ENCODE measurements around the gene NEDD9.

The NEDD9 gene

GRCh38 chr6:11177271-11177670 lies 55.2 kb downstream of the NEDD9 start:
- Histone ChIP-seq H4K8ac (ENCODE audit: low read depth, low read length) (no peak overlapping the region), H3K23ac (ENCODE audit: low read length) (no peak overlapping the region), H2BK5ac (ENCODE audit: low read length) (no peak overlapping the region), H3K27ac (ENCODE audit: low read depth, low read length) (no peak overlapping the region), H3K4me2 (ENCODE audit: low read length) (no peak overlapping the region), H3K79me1 (ENCODE audit: low read length) (no peaks in the 10 kb centered on the region), H2BK120ac (ENCODE audit: low read depth, low read length) (no peak overlapping the region), H3K18ac (ENCODE audit: low read length) (no peak overlapping the region), H2BK15ac (replicated peaks; ENCODE audit: low read depth) (no peak overlapping the region), H3K56ac (ENCODE audit: low read length) (no peak overlapping the region), H3K4me1 (ENCODE audit: control insufficient read depth, low read depth, low read length) (no peaks in the 10 kb centered on the region), H3K9ac (ENCODE audit: low read length) (no peak overlapping the region), H3K36me3 (ENCODE audit: control insufficient read depth, insufficient read depth, low read length) (no peaks in the 10 kb centered on the region), H2AK5ac (ENCODE audit: low read length) (no peak overlapping the region), H4K5ac (ENCODE audit: low read length) (no peak overlapping the region), H3K4ac (ENCODE audit: low read depth, low read length) (no peak overlapping the region), H3K27me3 (ENCODE audit: insufficient read depth, low read length, poor library complexity) (no peaks in the 10 kb centered on the region), H3K79me2 (ENCODE audit: control insufficient read depth, insufficient read depth, low read length) (no peaks in the 10 kb centered on the region), H3K4me3 (ENCODE audit: low read length) (no peak overlapping the region)
- DNase-seq: no peak
- no CpG with 5 or more reads among the region's 1 CpG for WGBS (ENCODE audit: extremely low coverage, insufficient coverage, low lambda C conversion rate)

GRCh38 chr6:11174242-11174611 lies 58.2 kb downstream of the NEDD9 start:
- H3K27ac ChIP-seq (ENCODE audit: low read depth, low read length): no peak overlapping the region
- H2BK15ac ChIP-seq (replicated peaks; ENCODE audit: low read depth): no peak overlapping the region
- H2BK5ac ChIP-seq (ENCODE audit: low read length): no peak overlapping the region
- H4K8ac ChIP-seq (ENCODE audit: low read depth, low read length): no peak overlapping the region
- H3K27me3 ChIP-seq (ENCODE audit: insufficient read depth, low read length, poor library complexity): no peaks in the 10 kb centered on the region
- H2BK120ac ChIP-seq (ENCODE audit: low read depth, low read length): no peak overlapping the region
- no peak overlapping the region for H3K23ac ChIP-seq (ENCODE audit: low read length)
- no peaks in the 10 kb centered on the region for H3K79me2 ChIP-seq (ENCODE audit: control insufficient read depth, insufficient read depth, low read length)
- no peak overlapping the region for H3K4ac ChIP-seq (ENCODE audit: low read depth, low read length)
- H3K4me1 ChIP-seq (ENCODE audit: control insufficient read depth, low read depth, low read length): no peaks in the 10 kb centered on the region
- no peak overlapping the region for H3K56ac ChIP-seq (ENCODE audit: low read length)
- no peak for DNase-seq
- WGBS (ENCODE audit: extremely low coverage, insufficient coverage, low lambda C conversion rate): no CpG with 5 or more reads among the region's 5 CpGs
- no peak overlapping the region for H4K5ac ChIP-seq (ENCODE audit: low read length)
- H3K4me2 ChIP-seq (ENCODE audit: low read length): no peak overlapping the region
- no peak overlapping the region for H3K18ac ChIP-seq (ENCODE audit: low read length)
- no peaks in the 10 kb centered on the region for H3K36me3 ChIP-seq (ENCODE audit: control insufficient read depth, insufficient read depth, low read length)
- H2AK5ac ChIP-seq (ENCODE audit: low read length): no peak overlapping the region
- no peaks in the 10 kb centered on the region for H3K79me1 ChIP-seq (ENCODE audit: low read length)
- no peak overlapping the region for H3K4me3 ChIP-seq (ENCODE audit: low read length)
- H3K9ac ChIP-seq (ENCODE audit: low read length): no peak overlapping the region

- Histone ChIP-seq H3K79me2 (ENCODE audit: control insufficient read depth, insufficient read depth, low read length) (no peaks in the 10 kb centered on the region), H3K27ac (ENCODE audit: low read depth, low read length) (no peak overlapping the region), H3K4ac (ENCODE audit: low read depth, low read length) (no peak overlapping the region), H2BK120ac (ENCODE audit: low read depth, low read length) (no peak overlapping the region), H3K9ac (ENCODE audit: low read length) (no peak overlapping the region), H3K36me3 (ENCODE audit: control insufficient read depth, insufficient read depth, low read length) (no peaks in the 10 kb centered on the region), H3K4me3 (ENCODE audit: low read length) (no peak overlapping the region), H3K4me2 (ENCODE audit: low read length) (no peak overlapping the region), H4K8ac (ENCODE audit: low read depth, low read length) (no peak overlapping the region), H3K18ac (ENCODE audit: low read length) (peak overlapping the region; percentile 71), H3K23ac (ENCODE audit: low read length) (no peak overlapping the region), H3K27me3 (ENCODE audit: insufficient read depth, low read length, poor library complexity) (no peaks in the 10 kb centered on the region), H3K79me1 (ENCODE audit: low read length) (no peaks in the 10 kb centered on the region), H2BK5ac (ENCODE audit: low read length) (no peak overlapping the region), H3K56ac (ENCODE audit: low read length) (peak overlapping the region; percentile 57), H2AK5ac (ENCODE audit: low read length) (no peak overlapping the region), H4K5ac (ENCODE audit: low read length) (no peak overlapping the region), H3K4me1 (ENCODE audit: control insufficient read depth, low read depth, low read length) (no peaks in the 10 kb centered on the region), H2BK15ac (replicated peaks; ENCODE audit: low read depth) (no peak overlapping the region)
- no CpG with 5 or more reads among the region's 17 CpGs for WGBS (ENCODE audit: extremely low coverage, insufficient coverage, low lambda C conversion rate)
- DNase-seq: peak; percentile 79
Observed at GRCh38 chr6:11172501-11173327, 59.8 kb downstream of the NEDD9 start.

- no CpG with 5 or more reads among the region's 13 CpGs for WGBS (ENCODE audit: extremely low coverage, insufficient coverage, low lambda C conversion rate)
- Histone ChIP-seq H2AK5ac (ENCODE audit: low read length) (no peak overlapping the region), H2BK5ac (ENCODE audit: low read length) (no peak overlapping the region), H3K79me1 (ENCODE audit: low read length) (no peaks in the 10 kb centered on the region), H3K9ac (ENCODE audit: low read length) (no peak overlapping the region), H3K4me3 (ENCODE audit: low read length) (no peak overlapping the region), H3K27me3 (ENCODE audit: insufficient read depth, low read length, poor library complexity) (no peaks in the 10 kb centered on the region), H3K36me3 (ENCODE audit: control insufficient read depth, insufficient read depth, low read length) (no peaks in the 10 kb centered on the region), H3K18ac (ENCODE audit: low read length) (no peak overlapping the region), H3K4me1 (ENCODE audit: control insufficient read depth, low read depth, low read length) (no peaks in the 10 kb centered on the region), H2BK120ac (ENCODE audit: low read depth, low read length) (no peak overlapping the region), H3K4ac (ENCODE audit: low read depth, low read length) (no peak overlapping the region), H4K5ac (ENCODE audit: low read length) (no peak overlapping the region), H3K23ac (ENCODE audit: low read length) (no peak overlapping the region), H3K4me2 (ENCODE audit: low read length) (no peak overlapping the region), H3K79me2 (ENCODE audit: control insufficient read depth, insufficient read depth, low read length) (no peaks in the 10 kb centered on the region), H4K8ac (ENCODE audit: low read depth, low read length) (no peak overlapping the region), H3K27ac (ENCODE audit: low read depth, low read length) (no peak overlapping the region), H2BK15ac (replicated peaks; ENCODE audit: low read depth) (no peak overlapping the region), H3K56ac (ENCODE audit: low read length) (peak overlapping the region; percentile 57)
- DNase-seq: no peak
Observed at GRCh38 chr6:11171952-11172351, 60.5 kb downstream of the NEDD9 start.

DNA sequence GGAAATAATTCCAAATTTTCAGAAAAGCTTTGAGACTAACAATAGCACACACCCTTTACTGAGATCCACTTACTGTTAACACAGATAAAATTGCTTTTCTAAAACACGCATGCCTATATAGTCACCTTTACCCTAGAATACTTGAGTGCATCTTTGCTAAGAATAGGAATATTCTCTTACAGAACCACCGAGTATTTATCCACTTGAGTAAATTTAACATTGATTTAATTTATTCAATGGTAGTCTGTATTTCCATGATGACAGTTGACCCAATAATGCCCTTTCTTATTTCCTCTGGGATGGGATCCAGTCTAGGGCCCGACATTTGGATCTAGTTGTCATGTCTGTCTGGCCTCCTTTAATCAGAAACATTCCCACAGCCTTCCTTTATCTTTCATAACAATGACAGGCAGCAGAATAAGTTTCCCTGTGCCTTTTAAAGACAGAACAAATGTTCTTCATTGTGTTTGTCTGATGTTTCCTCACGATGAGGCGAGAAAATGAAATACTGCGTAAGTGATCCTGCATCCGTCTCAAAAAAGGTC lies 64.3 kb downstream of the NEDD9 start:
- Histone ChIP-seq H3K4me1 (ENCODE audit: control insufficient read depth, low read depth, low read length) (no peaks in the 10 kb centered on the region), H3K79me2 (ENCODE audit: control insufficient read depth, insufficient read depth, low read length) (no peaks in the 10 kb centered on the region), H3K4ac (ENCODE audit: low read depth, low read length) (no peak overlapping the region), H4K8ac (ENCODE audit: low read depth, low read length) (no peak overlapping the region), H2BK5ac (ENCODE audit: low read length) (no peak overlapping the region), H3K9ac (ENCODE audit: low read length) (no peak overlapping the region), H3K18ac (ENCODE audit: low read length) (no peak overlapping the region), H3K4me2 (ENCODE audit: low read length) (no peak overlapping the region), H3K56ac (ENCODE audit: low read length) (no peak overlapping the region), H3K4me3 (ENCODE audit: low read length) (no peak overlapping the region), H3K27me3 (ENCODE audit: insufficient read depth, low read length, poor library complexity) (no peaks in the 10 kb centered on the region), H4K5ac (ENCODE audit: low read length) (no peak overlapping the region), H2AK5ac (ENCODE audit: low read length) (no peak overlapping the region), H2BK15ac (replicated peaks; ENCODE audit: low read depth) (no peak overlapping the region), H3K27ac (ENCODE audit: low read depth, low read length) (no peak overlapping the region), H3K23ac (ENCODE audit: low read length) (no peak overlapping the region), H2BK120ac (ENCODE audit: low read depth, low read length) (no peak overlapping the region), H3K36me3 (ENCODE audit: control insufficient read depth, insufficient read depth, low read length) (no peaks in the 10 kb centered on the region), H3K79me1 (ENCODE audit: low read length) (no peaks in the 10 kb centered on the region)
- whole genome bisulfite sequencing (ENCODE audit: extremely low coverage, insufficient coverage, low lambda C conversion rate): no CpG with 5 or more reads among the region's 7 CpGs
- DNase-seq: no peak

DNA sequence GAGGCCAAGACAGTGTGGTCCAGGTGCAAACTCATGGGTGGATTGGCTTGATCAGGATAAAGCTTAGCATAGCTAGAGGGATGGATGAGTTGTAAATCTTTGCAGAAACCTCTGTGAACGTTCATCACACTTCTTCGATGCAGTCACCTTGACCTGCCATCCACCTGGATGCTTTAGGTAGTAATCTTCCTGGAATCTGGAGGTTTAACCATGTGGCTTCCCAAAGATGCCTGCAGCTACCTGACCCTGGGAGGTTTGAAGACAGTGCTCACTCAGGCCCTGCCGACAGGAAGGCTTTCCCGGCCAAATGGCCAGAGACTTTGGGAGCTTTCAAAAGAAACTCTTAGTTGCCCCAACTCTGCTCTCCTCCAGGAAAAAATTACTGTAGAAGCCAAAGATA lies 65.5 kb downstream of the NEDD9 start:
- DNase-seq: no peak
- Histone ChIP-seq H3K79me1 (ENCODE audit: low read length) (no peaks in the 10 kb centered on the region), H3K36me3 (ENCODE audit: control insufficient read depth, insufficient read depth, low read length) (no peaks in the 10 kb centered on the region), H4K5ac (ENCODE audit: low read length) (no peak overlapping the region), H3K18ac (ENCODE audit: low read length) (no peak overlapping the region), H2BK5ac (ENCODE audit: low read length) (no peak overlapping the region), H2BK15ac (replicated peaks; ENCODE audit: low read depth) (no peak overlapping the region), H3K4me1 (ENCODE audit: control insufficient read depth, low read depth, low read length) (no peaks in the 10 kb centered on the region), H2BK120ac (ENCODE audit: low read depth, low read length) (no peak overlapping the region), H3K9ac (ENCODE audit: low read length) (no peak overlapping the region), H3K27ac (ENCODE audit: low read depth, low read length) (no peak overlapping the region), H3K4me3 (ENCODE audit: low read length) (no peak overlapping the region), H3K56ac (ENCODE audit: low read length) (no peak overlapping the region), H3K4ac (ENCODE audit: low read depth, low read length) (no peak overlapping the region), H3K4me2 (ENCODE audit: low read length) (no peak overlapping the region), H3K27me3 (ENCODE audit: insufficient read depth, low read length, poor library complexity) (no peaks in the 10 kb centered on the region), H3K79me2 (ENCODE audit: control insufficient read depth, insufficient read depth, low read length) (no peaks in the 10 kb centered on the region), H4K8ac (ENCODE audit: low read depth, low read length) (no peak overlapping the region), H2AK5ac (ENCODE audit: low read length) (no peak overlapping the region), H3K23ac (ENCODE audit: low read length) (no peak overlapping the region)
- WGBS (ENCODE audit: extremely low coverage, insufficient coverage, low lambda C conversion rate): no CpG with 5 or more reads among the region's 4 CpGs

Measured in mesendoderm (in vitro differentiated cells).